HG02588 (cell line): ENCODE measurements around the gene FREM3.

ENCODE experiments used
- ATAC-seq: cut with Tn5 transposase; IDR thresholded peaks from one replicate; pipeline ENCODE4 v1.9.1; 2021; ENCODE audit warnings: mild to moderate bottlenecking, moderate library complexity; ENCODE audit not compliant: unreplicated experiment

Gene FREM3

DNA sequence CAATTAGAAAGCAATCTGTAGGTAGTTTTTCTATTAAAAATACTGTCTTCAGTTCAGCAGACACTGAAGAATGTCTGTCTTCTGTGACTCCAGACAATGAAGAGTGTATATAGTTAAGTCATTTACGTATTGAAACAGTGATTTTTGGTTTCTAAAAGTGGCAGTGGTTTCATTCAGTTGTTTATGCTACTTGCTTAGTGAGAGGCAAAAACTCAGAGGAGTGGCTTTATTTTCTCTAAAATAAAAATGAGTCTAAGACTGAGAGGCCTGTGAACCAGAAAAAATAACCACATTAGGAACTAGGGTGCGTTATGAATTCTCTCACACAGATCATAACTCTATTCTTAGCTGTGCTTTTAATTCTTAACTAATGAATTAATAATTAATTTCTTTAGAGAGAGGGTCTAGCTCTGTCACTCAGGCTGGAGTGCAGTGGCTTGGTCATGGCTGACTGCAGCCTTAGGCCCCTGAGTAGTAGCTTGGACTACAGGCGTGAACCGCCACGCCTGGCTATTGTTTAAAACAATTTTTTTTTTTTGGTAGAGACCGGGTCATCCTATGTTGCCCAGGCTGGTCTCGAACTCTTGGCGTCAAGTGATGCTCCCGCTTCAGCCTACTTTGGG is 31.4 kb downstream of the FREM3 start:
- ATAC-seq = peak; percentile 96

DNA sequence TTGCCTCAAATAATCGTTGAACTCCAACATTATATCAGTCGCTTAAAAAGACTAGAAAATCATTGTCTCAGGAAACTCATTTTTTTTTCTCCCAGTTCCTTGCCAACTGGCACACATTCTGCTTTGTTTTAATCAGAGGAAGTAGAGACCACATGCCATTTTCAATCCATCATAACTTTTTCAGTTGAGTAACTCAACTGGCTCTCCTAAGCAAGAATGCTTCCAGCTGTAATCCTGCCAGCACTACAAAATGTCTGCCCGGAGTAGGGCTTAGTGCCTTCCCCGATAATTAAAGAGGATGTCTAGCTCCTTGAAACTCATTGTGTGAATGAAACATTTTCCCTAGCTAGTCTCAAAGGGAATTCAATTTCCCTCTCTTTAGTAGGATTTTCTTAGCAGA is 33.0 kb downstream of the FREM3 start:
- no peak for ATAC-seq

- ATAC-seq = no peak
Observed at GRCh38 chr4:143658336-143658735, 42.1 kb downstream of the FREM3 start.

DNA sequence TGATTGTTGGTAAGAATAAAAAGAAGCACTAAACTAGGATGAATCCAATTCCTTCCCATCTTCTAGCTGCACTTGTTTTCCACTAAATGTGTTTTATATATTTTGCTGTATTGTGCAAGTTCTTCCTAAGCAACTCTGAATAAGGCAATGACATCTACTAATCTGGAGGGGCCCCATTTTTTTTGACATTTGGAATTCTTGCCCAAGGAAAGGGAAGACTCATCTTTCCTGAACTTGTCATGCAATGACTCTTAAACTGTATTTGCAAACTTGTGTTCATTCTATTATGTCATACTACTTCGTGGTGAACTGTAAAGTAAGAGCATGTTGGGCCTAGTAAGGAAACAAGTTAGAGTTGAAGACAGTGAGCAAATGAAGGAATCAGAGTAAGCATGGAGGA is 45.9 kb downstream of the FREM3 start:
- ATAC-seq = no peak

DNA sequence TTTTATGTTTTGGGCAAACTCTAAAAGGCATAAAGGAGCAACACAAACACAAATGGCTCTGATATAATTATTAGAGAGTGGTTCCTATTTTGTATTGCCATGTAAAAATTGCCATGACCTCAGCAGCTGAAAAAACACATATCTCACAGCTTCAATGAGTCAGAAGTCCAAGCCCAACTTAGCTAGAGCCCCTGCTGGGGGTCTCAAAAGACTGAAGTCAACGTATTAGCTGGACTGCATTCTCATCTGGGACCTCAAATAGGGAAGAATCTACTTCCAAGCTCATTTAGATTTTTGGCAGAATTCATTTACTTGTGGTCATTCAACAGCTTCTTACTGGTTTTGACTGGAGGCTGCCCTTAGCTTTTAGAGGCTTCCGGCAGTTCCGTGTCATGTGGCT is 47.4 kb downstream of the FREM3 start:
- ATAC-seq = no peak

DNA sequence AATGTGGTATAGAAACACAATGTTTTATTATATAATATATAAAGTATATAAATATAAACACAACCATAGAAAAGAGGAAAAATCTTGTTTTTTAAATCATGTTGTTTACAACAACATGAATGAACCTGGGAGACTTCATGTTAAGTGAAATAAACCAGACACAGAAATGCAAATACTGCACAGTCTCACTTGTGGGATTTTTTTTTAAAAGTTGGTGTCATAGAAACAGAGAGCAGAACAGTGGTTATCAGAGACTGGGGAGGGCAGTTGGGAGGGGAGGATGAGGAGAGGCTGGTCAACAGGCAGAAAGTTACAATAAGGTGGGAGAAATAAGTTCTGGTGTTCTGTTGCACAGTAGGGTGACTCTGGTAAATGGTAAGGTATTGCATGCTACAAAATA is 57.1 kb downstream of the FREM3 start:
- no peak for ATAC-seq

GRCh38 chr4:143642611-143643010 is 57.9 kb downstream of the FREM3 start:
- ATAC-seq = no peak

- no peak for ATAC-seq
Observed at GRCh38 chr4:143641361-143641760, 59.1 kb downstream of the FREM3 start.

- ATAC-seq = no peak
Observed at GRCh38 chr4:143634763-143635162, 65.7 kb downstream of the FREM3 start.

DNA sequence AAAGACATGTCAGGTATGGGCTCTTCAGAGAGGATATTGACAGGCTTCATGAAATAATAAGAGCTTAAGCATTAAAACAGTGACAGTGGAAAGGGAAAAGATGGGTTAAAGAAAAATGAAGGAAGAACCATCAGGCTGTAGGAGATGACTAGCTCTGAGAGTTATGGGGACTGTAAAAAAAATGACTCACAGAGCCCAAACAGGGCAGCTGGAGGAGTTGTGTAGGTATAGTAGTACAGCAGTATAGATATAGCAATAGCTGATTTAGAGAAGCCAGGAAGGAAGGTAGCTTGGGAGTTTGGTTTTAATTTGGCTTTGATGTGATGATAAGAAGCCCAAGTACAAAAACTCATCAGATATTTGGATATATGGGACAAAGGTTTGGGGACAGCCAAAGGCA is 66.6 kb downstream of the FREM3 start:
- no peak for ATAC-seq

- ATAC-seq = no peak
Observed at GRCh38 chr4:143626134-143626911, 74.2 kb downstream of the FREM3 start.

- ATAC-seq = no peak
Observed at GRCh38 chr4:143625632-143626031, 74.8 kb downstream of the FREM3 start.

- ATAC-seq = no peak
Observed at GRCh38 chr4:143623896-143624295, 76.6 kb downstream of the FREM3 start.

- no peak for ATAC-seq
Observed at GRCh38 chr4:143618811-143619210, 81.7 kb downstream of the FREM3 start.

DNA sequence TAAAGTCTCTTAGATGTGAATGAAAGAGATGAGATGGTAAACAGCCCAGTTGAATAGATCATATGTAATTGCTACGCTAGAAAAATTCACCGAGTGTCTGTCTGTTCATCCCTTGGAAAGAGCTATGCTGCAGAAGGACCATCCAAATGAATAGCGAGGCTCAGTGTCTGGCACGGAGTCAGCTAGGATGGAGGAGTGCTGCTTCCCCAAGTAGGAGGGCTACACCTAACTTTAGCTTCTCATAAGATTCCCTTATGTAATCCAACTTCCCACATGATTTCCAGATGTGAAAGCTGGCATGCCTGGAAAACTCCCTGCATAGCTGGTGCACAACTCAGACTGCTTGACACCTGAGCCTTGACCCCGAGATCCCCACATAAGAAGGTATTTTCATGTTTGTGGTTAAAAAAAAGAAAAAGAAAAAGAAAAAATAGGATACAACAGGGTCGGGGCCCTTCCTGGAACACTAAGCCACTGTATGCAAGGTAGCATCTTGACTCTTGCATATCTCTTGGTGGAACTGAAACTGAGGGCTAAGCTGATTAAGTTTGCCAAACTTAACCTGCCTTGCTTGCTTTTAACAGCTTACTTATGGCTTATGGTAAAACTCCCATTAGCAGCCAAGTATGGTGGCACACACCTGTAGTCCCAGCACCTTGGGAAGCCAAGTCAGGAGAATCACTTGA is 82.3 kb downstream of the FREM3 start:
- no peak for ATAC-seq

DNA sequence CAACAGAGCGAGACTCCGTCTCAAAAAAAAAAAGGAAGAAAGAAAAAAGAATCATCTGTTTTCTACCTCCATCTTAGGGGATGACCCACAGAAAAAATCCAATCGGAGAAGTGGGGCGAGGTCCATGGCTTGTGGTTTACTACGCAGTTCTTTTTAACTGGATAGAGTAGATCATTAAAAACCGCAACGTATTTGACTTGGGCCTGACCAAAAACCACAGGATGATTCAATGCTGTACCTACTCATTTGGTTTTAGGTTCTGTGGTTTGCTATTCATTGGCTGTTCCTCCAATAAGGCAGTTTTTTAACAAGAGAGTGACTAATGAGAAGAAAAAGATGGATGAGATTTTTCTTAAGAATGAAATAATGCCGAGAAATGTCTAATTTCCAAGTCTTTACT is 83.7 kb downstream of the FREM3 start:
- ATAC-seq = peak; percentile 77

- ATAC-seq = no peak
Observed at GRCh38 chr4:143609492-143609891, 91.0 kb downstream of the FREM3 start.

GRCh38 chr4:143606480-143606879 is 94.0 kb downstream of the FREM3 start:
- no peak for ATAC-seq

GRCh38 chr4:143599827-143600226 is 100.6 kb downstream of the FREM3 start:
- no peak for ATAC-seq

DNA sequence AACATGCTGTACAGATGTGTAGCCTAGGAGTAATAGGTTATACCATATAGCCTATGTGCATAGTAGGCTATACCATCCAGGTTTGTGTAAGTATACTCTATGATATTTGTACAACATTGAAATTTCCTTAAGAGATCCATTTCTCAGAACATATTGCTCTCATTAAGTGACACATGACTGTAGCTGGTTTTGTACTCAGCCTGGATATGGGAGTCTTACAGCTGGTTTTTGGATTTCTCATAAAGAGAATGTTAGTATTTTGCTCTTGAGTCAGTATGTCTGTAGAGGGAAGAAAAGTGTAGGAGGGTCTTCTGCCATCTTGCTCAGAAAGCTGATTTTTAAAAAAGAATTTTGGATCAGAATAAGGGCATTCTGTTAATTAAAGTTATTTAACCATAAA is 101.7 kb downstream of the FREM3 start:
- no peak for ATAC-seq

DNA sequence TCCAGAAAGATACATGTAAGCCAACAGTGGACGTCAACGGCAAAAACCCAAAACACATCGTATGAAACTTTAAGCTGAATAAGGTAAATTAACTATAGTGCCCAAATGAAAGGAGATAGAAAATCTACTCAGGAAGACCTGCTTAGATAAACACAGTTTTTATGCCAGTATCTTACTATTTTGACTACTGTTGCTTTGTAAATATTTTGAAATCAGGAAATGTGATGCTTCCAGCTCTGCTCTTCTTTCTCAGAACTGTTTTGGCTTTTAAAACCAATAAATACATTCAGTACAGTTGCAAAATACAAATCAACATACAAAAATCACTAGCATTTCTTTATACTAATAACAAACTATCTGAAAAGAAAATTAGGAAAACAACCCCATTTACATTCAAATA is 103.2 kb downstream of the FREM3 start:
- no peak for ATAC-seq

DNA sequence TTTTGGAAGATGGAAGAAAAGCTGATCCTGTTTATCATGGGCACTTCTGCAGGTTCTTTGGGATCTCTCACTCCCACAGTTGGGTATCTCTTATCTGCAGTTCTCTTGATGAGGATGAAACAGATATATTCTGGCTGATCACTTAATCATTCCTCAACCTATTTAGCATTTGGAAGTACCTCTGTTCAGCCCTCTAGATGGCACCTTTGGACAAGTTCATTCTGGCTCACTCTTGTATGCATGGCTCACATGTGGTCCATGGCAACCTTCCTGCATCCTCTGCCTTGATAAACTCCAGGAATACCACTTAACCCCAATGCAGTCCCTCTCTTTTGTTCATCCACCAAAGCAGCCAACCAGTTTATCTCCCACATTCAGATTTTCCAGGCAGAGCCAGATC is 112.8 kb downstream of the FREM3 start:
- no peak for ATAC-seq
